Measurements from ENCODE around the gene UMAD1.

- TF ChIP-seq MXI1 (IDR thresholded peaks at IDR 0.05; ENCODE audit: low read depth, low read length), result no peak
- no peak for TF ChIP-seq CTCF (IDR thresholded peaks at IDR 0.05)
Measured at GRCh38 chr7:7785344-7785973, 144.9 kb downstream of the UMAD1 start.
